Kidney (tissue), 14 donors: Measurements from ENCODE around the gene HOXA5. TPM values are rescaled to one million over a fixed set of nuclear protein-coding genes. Genes with fewer than 3 reads are reported as not detected.

Source experiments
- DNase-seq, 5 donors: peaks; one replicate each; pipeline ENCODE4 v3.0.0-alpha.2; 2013 to 2020
- FAIRE-seq: peaks from 2 replicates; lab custom pipeline; 2012; peaks lifted over from hg19 to GRCh38; lab: Jason Lieb, UNC
- H3K27ac ChIP-seq, 2 donors: one replicate each; pipeline ENCODE4 v1.7.0; 2013; ENCODE audit warnings: low read depth in 2 of 2, low read length in 2 of 2, inconsistent platforms in 1 of 2
- H3K27me3 ChIP-seq: one replicate; pipeline ENCODE4 v1.7.1; 2013; ENCODE audit warnings: low read length, inconsistent platforms; ENCODE audit not compliant: control insufficient read depth, insufficient read depth
- H3K36me3 ChIP-seq, 3 donors: one replicate each; pipeline versions ENCODE4 v1.7.0 to v1.7.1; 2013; ENCODE audit warnings: low read length in 3 of 3, control low read depth in 1 of 3, inconsistent platforms in 1 of 3; ENCODE audit not compliant: insufficient read depth in 3 of 3, control insufficient read depth in 2 of 3
- H3K4me1 ChIP-seq, 3 donors: one replicate each; pipeline versions ENCODE4 v1.7.0 to v1.7.1; 2013; ENCODE audit warnings: low read length in 3 of 3, inconsistent platforms in 1 of 3, low read depth in 1 of 3; ENCODE audit not compliant: control insufficient read depth in 2 of 3, insufficient read depth in 2 of 3
- H3K4me3 ChIP-seq, 3 donors: one replicate each; pipeline versions ENCODE4 v1.7.0 to v1.8.1; 2013; ENCODE audit warnings: low read length in 3 of 3, control low read depth in 1 of 3, inconsistent platforms in 1 of 3
- H3K9ac ChIP-seq, 3 donors: one replicate each; pipeline versions ENCODE4 v1.7.0 to v1.7.1; 2013; ENCODE audit warnings: low read length in 3 of 3, control low read depth in 1 of 3, inconsistent platforms in 1 of 3
- H3K9me3 ChIP-seq, 3 donors: one replicate each; pipeline versions ENCODE4 v1.7.0 to v1.7.1; 2013; ENCODE audit warnings: low read length in 3 of 3, control low read depth in 1 of 3, inconsistent platforms in 1 of 3; ENCODE audit not compliant: control insufficient read depth in 2 of 3, insufficient read depth in 1 of 3
- CTCF ChIP-seq: IDR thresholded peaks from 3 replicates; pipeline ENCODE4 v1.5.1; 2012; ENCODE audit warnings: mild to moderate bottlenecking, moderate library complexity, borderline replicate concordance; ENCODE audit not compliant: insufficient read depth; ENCODE audit errors: extremely low read depth
- intact Hi-C: fragments of 100-400 bp; cut with DNase I; formaldehyde crosslinking; loops from one replicate; pipeline ENCODE4 v1.11.1; 2022
- polyA plus RNA-seq: library from polyadenylated mRNA; stranded (reverse); fragments of 350-450 nt; fragmentation: Illumina TruSeq; extraction: RNeasy Lipid Tissue Mini Kit (QIAGEN cat#74804); gene quantifications from one replicate; pipeline ENCODE4 v1.2.3, GENCODE V29; 2014; ENCODE audit warnings: low read depth, low replicate concordance; ENCODE audit not compliant: insufficient read depth
- total RNA-seq: library from RNA; stranded (reverse); fragmentation: NEBNext Ultra II Directional; extraction: Animal tissue kit (Norgen Biotek cat#: 25700); gene quantifications from one replicate; pipeline ENCODE4 v1.2.1, GENCODE V29; 2021
- donor health status: control.
- donor health status: control.
- donor health status: control.
- donor health status: control.
- donor health status: control.
- donor health status: DM: yes; HTN: yes; CAD: no.
- donor health status: Normal renal cell carcinoma (clear cell type).

HOXA5 gene
- total and polyA plus RNA-seq, 2 donors from 2014 or later: 19.4 to 38.0 TPM

- Histone ChIP-seq H3K9me3 (no peaks in the 10 kb centered on the region), H3K4me1 (peaks cover 0 to 4% (median 0%) of the 10 kb centered on the region in 3 donors), H3K9ac (peak overlapping the region in 2 of 3 donors; percentile 67 to 74), H3K27me3 (peaks cover 10% of the 10 kb centered on the region), H3K36me3 (no peaks in the 10 kb centered on the region), H3K27ac (peak overlapping the region; percentile 87 to 92), H3K4me3 (peak overlapping the region in 2 of 3 donors; percentile 68 to 95)
- no peak for TF ChIP-seq CTCF
- intact Hi-C loops: no loop called here
- FAIRE-seq: no peak
- peak; percentile 35 to 85 (median 52) for DNase-seq
Measured at GRCh38 chr7:27186668-27187474, 43.4 kb upstream of the HOXA5 start.

DNA sequence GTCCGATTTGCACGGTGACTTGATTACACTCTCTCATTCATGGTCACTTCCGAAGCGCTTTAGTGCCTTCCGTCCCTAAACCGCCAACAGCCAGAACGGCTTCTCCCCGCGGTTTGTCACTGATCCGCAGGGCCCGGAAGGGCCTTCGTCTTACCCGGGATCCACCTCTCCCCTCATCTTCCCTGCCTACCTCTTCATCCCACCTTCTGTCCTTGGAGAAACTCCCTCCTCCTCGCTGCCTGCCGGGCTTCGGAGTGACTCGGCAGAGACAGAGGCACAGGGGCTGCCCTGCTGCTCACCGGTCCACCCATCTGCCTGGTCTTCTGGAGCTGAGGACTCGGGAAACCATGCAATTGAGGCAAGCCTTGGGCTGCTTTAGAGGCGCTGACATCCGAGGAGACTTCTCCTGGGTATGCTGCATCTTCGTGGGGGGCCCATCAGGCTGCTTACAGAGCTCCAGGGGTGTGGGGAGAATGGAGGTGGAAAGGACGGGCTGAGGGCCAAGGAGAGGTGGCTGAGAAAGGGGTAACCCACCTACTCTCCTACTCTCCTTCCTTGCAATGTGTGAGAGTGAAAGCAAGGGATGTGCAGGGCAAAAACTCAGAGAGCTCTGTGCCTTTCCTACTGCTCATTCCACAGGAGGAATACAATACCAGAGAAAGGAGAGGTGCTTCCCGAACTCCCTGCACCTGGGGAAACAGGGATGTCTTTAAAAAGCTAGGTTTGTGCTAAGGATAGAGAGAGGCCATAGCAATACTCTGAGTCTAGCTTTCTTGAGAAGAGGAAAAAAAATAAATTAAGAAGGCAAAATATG is 42.6 kb upstream of the HOXA5 start:
- Histone ChIP-seq H3K36me3 (no peaks in the 10 kb centered on the region), H3K9ac (peak overlapping the region; percentile 22 to 74 (median 67)), H3K27ac (peak overlapping the region; percentile 87 to 92), H3K9me3 (no peaks in the 10 kb centered on the region), H3K4me3 (peak overlapping the region; percentile 51 to 95 (median 68)), H3K27me3 (peaks cover 4% of the 10 kb centered on the region), H3K4me1 (peaks cover 0 to 4% (median 0%) of the 10 kb centered on the region in 3 donors)
- TF ChIP-seq CTCF: no peak
- intact Hi-C loops: no loop called here
- DNase-seq (peak in 4 of 5 donors; percentile 31 to 69 (median 65)), FAIRE-seq (no peak)

GRCh38 chr7:27185013-27185853 is 41.8 kb upstream of the HOXA5 start, which contains the start of gene HOXA11:
HOXA11 (minus strand) TSS chr7:27185232; CDS start chr7:27185144, 88 bp downstream.
- H3K4me1 ChIP-seq: peaks cover 0 to 4% (median 0%) of the 10 kb centered on the region in 3 donors
- peak within 1 kb of the TSS; percentile 87 to 92 for H3K27ac ChIP-seq
- intact Hi-C loops: no loop called here
- FAIRE-seq (no peak), DNase-seq (peak; percentile 82 to 98 (median 94))
- peak within 1 kb of the TSS; percentile 68 to 95 (median 68) for H3K4me3 ChIP-seq
- H3K9me3 ChIP-seq: no peaks in the 10 kb centered on the region
- no peak for TF ChIP-seq CTCF
- H3K36me3 ChIP-seq: no peaks in the 10 kb centered on the region
- peaks cover 4% of the 10 kb centered on the region for H3K27me3 ChIP-seq
- peak within 1 kb of the TSS; percentile 50 to 93 (median 67) for H3K9ac ChIP-seq
